ENCODE results near the gene CNTNAP2.

Gene CNTNAP2

GRCh38 chr7:148261996-148262688 lies 2145.5 kb downstream of the CNTNAP2 start:
- Histone ChIP-seq H3K4me3 (ENCODE audit: insufficient read depth, low read length, poor library complexity, severe bottlenecking) (no peak overlapping the region), H3K4me2 (ENCODE audit: low read depth, low read length, poor library complexity, severe bottlenecking) (no peak overlapping the region), H2AFZ (ENCODE audit: low read depth, low read length, severe bottlenecking) (no peak overlapping the region)

GRCh38 chr7:148262721-148263229 lies 2146.2 kb downstream of the CNTNAP2 start:
- Histone ChIP-seq H3K4me2 (ENCODE audit: low read depth, low read length, poor library complexity, severe bottlenecking) (no peak overlapping the region), H3K4me3 (ENCODE audit: insufficient read depth, low read length, poor library complexity, severe bottlenecking) (no peak overlapping the region)
- peak; percentile 71 for TF ChIP-seq CTCF (IDR thresholded peaks at IDR 0.05; ENCODE audit: insufficient read depth, low read length, poor library complexity, severe bottlenecking)
- no peak for TF ChIP-seq EZH2phosphoT487 (conservative IDR thresholded peaks at IDR 0.05; ENCODE audit: low read length)

More at GRCh38 chr7:148261996-148262688, 2145.5 kb downstream of the CNTNAP2 start:
- Histone ChIP-seq H3K27ac (ENCODE audit: low read depth, low read length) (no peak overlapping the region), H3K27me3 (ENCODE audit: low read length) (no peaks in the 10 kb centered on the region), H3F3A (ENCODE audit: insufficient read depth) (no peaks in the 10 kb centered on the region), H4K20me1 (ENCODE audit: low read depth, low read length) (no peaks in the 10 kb centered on the region), H3K36me3 (ENCODE audit: low read length) (no peaks in the 10 kb centered on the region), H3K79me2 (ENCODE audit: insufficient read depth, low read length) (no peaks in the 10 kb centered on the region), H3K9ac (ENCODE audit: low read length) (no peak overlapping the region), H3K9me2 (replicated peaks; ENCODE audit: insufficient read depth, low read length) (no peaks in the 10 kb centered on the region), H3K9me3 (ENCODE audit: insufficient read depth, low read length) (no peaks in the 10 kb centered on the region)
- TF ChIP-seq CTCF (IDR thresholded peaks at IDR 0.05; ENCODE audit: insufficient read depth, low read length, poor library complexity, severe bottlenecking) (no peak), EZH2phosphoT487 (conservative IDR thresholded peaks at IDR 0.05; ENCODE audit: low read length) (no peak)

GRCh38 chr7:148264933-148265557 lies 2148.4 kb downstream of the CNTNAP2 start:
- Histone ChIP-seq H3K4me2 (ENCODE audit: low read depth, low read length, poor library complexity, severe bottlenecking) (no peak overlapping the region), H3K27ac (ENCODE audit: low read depth, low read length) (no peak overlapping the region)

More at GRCh38 chr7:148262721-148263229, 2146.2 kb downstream of the CNTNAP2 start:
- no peaks in the 10 kb centered on the region for H3K27me3 ChIP-seq (ENCODE audit: low read length)
- H3K79me2 ChIP-seq (ENCODE audit: insufficient read depth, low read length): no peaks in the 10 kb centered on the region
- H3F3A ChIP-seq (ENCODE audit: insufficient read depth): no peaks in the 10 kb centered on the region
- H3K27ac ChIP-seq (ENCODE audit: low read depth, low read length): no peak overlapping the region
- H2AFZ ChIP-seq (ENCODE audit: low read depth, low read length, severe bottlenecking): no peak overlapping the region
- H3K36me3 ChIP-seq (ENCODE audit: low read length): no peaks in the 10 kb centered on the region
- H3K9ac ChIP-seq (ENCODE audit: low read length): no peak overlapping the region
- H3K9me2 ChIP-seq (replicated peaks; ENCODE audit: insufficient read depth, low read length): no peaks in the 10 kb centered on the region
- no peaks in the 10 kb centered on the region for H4K20me1 ChIP-seq (ENCODE audit: low read depth, low read length)
- H3K9me3 ChIP-seq (ENCODE audit: insufficient read depth, low read length): no peaks in the 10 kb centered on the region

More at GRCh38 chr7:148264933-148265557, 2148.4 kb downstream of the CNTNAP2 start:
- Histone ChIP-seq H2AFZ (ENCODE audit: low read depth, low read length, severe bottlenecking) (no peak overlapping the region), H3K4me3 (ENCODE audit: insufficient read depth, low read length, poor library complexity, severe bottlenecking) (no peak overlapping the region), H3F3A (ENCODE audit: insufficient read depth) (no peaks in the 10 kb centered on the region), H3K9me2 (replicated peaks; ENCODE audit: insufficient read depth, low read length) (no peaks in the 10 kb centered on the region), H3K9ac (ENCODE audit: low read length) (no peak overlapping the region), H3K9me3 (ENCODE audit: insufficient read depth, low read length) (no peaks in the 10 kb centered on the region), H4K20me1 (ENCODE audit: low read depth, low read length) (no peaks in the 10 kb centered on the region), H3K27me3 (ENCODE audit: low read length) (no peaks in the 10 kb centered on the region), H3K79me2 (ENCODE audit: insufficient read depth, low read length) (no peaks in the 10 kb centered on the region), H3K36me3 (ENCODE audit: low read length) (no peaks in the 10 kb centered on the region)
- no peak for TF ChIP-seq EZH2phosphoT487 (conservative IDR thresholded peaks at IDR 0.05; ENCODE audit: low read length)
- TF ChIP-seq CTCF (IDR thresholded peaks at IDR 0.05; ENCODE audit: insufficient read depth, low read length, poor library complexity, severe bottlenecking): peak; percentile 64
